PFSK-1 (cell line): Measurements from ENCODE around the gene XRCC4.

Source experiments
- FOXP2 ChIP-seq: optimal IDR thresholded peaks from 2 replicates; pipeline ENCODE3; 2011; ENCODE audit warnings: borderline replicate concordance, control low read depth, inconsistent platforms; ENCODE audit not compliant: insufficient read depth; ENCODE audit errors: extremely low read length, extremely low read depth
- POLR2AphosphoS5 ChIP-seq: IDR thresholded peaks from 2 replicates; pipeline ENCODE4 v1.6.1; 2012; ENCODE audit warnings: low read depth, mild to moderate bottlenecking, control low read depth, low read length, moderate library complexity
- REST ChIP-seq, 2 experiments: IDR thresholded peaks; 2 replicates each; pipeline versions ENCODE4 v1.6.1 to v1.8.0; 2011 to 2012; ENCODE audit warnings: low read depth in 2 of 2, low read length in 2 of 2, control low read depth in 1 of 2, inconsistent platforms in 1 of 2, mild to moderate bottlenecking in 1 of 2, moderate library complexity in 1 of 2; ENCODE audit not compliant: insufficient read depth in 1 of 2
- SIN3A ChIP-seq: IDR thresholded peaks from 2 replicates; pipeline ENCODE4 v1.6.1; 2012; ENCODE audit warnings: mild to moderate bottlenecking, low read length, moderate library complexity, borderline replicate concordance; ENCODE audit not compliant: insufficient read depth
- TAF1 ChIP-seq: IDR thresholded peaks from 2 replicates; pipeline ENCODE4 v1.6.1; 2012; ENCODE audit warnings: low read length, control low read depth, borderline replicate concordance; ENCODE audit not compliant: insufficient read depth

XRCC4 gene

GRCh38 chr5:83097689-83098231, 20.4 kb downstream of the XRCC4 start:
- no peak for TF ChIP-seq TAF1
- no peak for TF ChIP-seq REST (IDR thresholded peaks at IDR 0.05; ENCODE audit: insufficient read depth in 1 of 2, low read depth in 2 of 2, low read length in 2 of 2)
- no peak for TF ChIP-seq SIN3A
- TF ChIP-seq POLR2AphosphoS5: no peak
- TF ChIP-seq FOXP2: no peak

- no peak for TF ChIP-seq REST (IDR thresholded peaks at IDR 0.05; ENCODE audit: insufficient read depth in 1 of 2, low read depth in 2 of 2, low read length in 2 of 2)
- TF ChIP-seq TAF1: no peak
- TF ChIP-seq FOXP2: no peak
- no peak for TF ChIP-seq SIN3A
- no peak for TF ChIP-seq POLR2AphosphoS5
Observed at GRCh38 chr5:83099001-83099400, 21.7 kb downstream of the XRCC4 start.

- TF ChIP-seq SIN3A (no peak), FOXP2 (no peak), TAF1 (no peak), POLR2AphosphoS5 (no peak), REST (IDR thresholded peaks at IDR 0.05; ENCODE audit: insufficient read depth in 1 of 2, low read depth in 2 of 2, low read length in 2 of 2) (no peak)
Observed at GRCh38 chr5:83099445-83099844, 22.1 kb downstream of the XRCC4 start.

GRCh38 chr5:83101514-83101913, 24.2 kb downstream of the XRCC4 start:
- no peak for TF ChIP-seq SIN3A
- TF ChIP-seq REST (IDR thresholded peaks at IDR 0.05; ENCODE audit: insufficient read depth in 1 of 2, low read depth in 2 of 2, low read length in 2 of 2): no peak
- TF ChIP-seq FOXP2: no peak
- no peak for TF ChIP-seq TAF1
- TF ChIP-seq POLR2AphosphoS5: no peak

- no peak for TF ChIP-seq FOXP2
- TF ChIP-seq TAF1: no peak
- no peak for TF ChIP-seq REST (IDR thresholded peaks at IDR 0.05; ENCODE audit: insufficient read depth in 1 of 2, low read depth in 2 of 2, low read length in 2 of 2)
- TF ChIP-seq SIN3A: no peak
- no peak for TF ChIP-seq POLR2AphosphoS5
Observed at GRCh38 chr5:83102364-83102980, 25.1 kb downstream of the XRCC4 start.
